GM12891 (cell line): ENCODE data around the gene ADM5.

Experiments used
- DNase-seq: peaks from one replicate; pipeline ENCODE4 v3.0.0; 2011; ENCODE audit warnings: low spot score; ENCODE audit not compliant: insufficient read length
- FAIRE-seq: peaks from 2 replicates; lab custom pipeline; 2011; peaks lifted over from hg19 to GRCh38; lab: Jason Lieb, UNC
- PAX5 ChIP-seq: IDR thresholded peaks from 2 replicates; pipeline ENCODE4 v1.6.1; 2011; ENCODE audit warnings: low read length, moderate library complexity, mild to moderate bottlenecking; ENCODE audit not compliant: insufficient read depth, severe bottlenecking
- POLR2A ChIP-seq: IDR thresholded peaks from 2 replicates; pipeline ENCODE4 v1.6.1; 2011; ENCODE audit warnings: low read depth, low read length, control low read depth
- POLR2AphosphoS5 ChIP-seq: IDR thresholded peaks from 2 replicates; pipeline ENCODE4 v1.6.1; 2011; ENCODE audit warnings: low read depth, low read length, control low read depth
- POU2F2 ChIP-seq: IDR thresholded peaks from 2 replicates; pipeline ENCODE4 v1.6.1; 2011; ENCODE audit warnings: low read depth, mild to moderate bottlenecking, control low read depth, low read length, moderate library complexity
- SPI1 ChIP-seq: IDR thresholded peaks from 2 replicates; pipeline ENCODE4 v1.6.1; 2011; ENCODE audit warnings: low read depth, low read length, control low read depth
- TAF1 ChIP-seq: IDR thresholded peaks from 2 replicates; pipeline ENCODE4 v1.6.1; 2011; ENCODE audit warnings: low read depth, low read length, control low read depth

ADM5 gene

DNA sequence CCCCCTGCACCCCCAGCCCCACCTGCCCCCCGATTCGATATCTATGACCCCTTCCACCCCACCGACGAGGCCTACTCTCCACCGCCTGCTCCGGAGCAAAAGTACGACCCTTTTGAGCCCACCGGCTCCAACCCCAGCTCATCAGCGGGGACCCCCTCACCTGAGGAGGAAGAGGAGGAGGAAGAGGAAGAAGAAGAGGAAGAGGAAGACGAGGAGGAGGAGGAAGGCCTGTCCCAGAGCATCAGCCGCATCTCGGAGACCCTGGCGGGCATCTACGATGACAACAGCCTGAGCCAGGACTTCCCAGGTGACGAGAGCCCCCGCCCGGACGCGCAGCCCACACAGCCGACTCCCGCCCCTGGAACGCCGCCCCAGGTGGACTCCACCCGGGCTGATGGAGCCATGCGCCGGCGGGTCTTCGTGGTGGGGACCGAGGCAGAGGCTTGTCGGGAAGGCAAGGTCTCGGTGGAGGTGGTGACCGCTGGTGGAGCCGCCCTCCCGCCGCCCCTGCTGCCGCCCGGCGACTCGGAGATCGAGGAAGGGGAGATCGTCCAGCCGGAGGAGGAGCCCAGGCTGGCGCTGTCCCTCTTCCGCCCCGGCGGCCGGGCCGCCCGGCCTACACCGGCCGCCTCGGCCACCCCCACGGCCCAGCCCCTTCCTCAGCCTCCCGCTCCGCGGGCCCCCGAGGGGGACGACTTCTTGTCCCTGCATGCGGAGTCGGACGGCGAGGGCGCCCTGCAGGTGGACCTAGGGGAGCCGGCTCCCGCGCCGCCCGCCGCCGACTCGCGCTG is 38.2 kb upstream of the ADM5 start:
- no peak for TF ChIP-seq POLR2A
- no peak for TF ChIP-seq POU2F2
- TF ChIP-seq SPI1 = no peak
- no peak for TF ChIP-seq TAF1
- TF ChIP-seq PAX5 = no peak
- TF ChIP-seq POLR2AphosphoS5 = no peak
- FAIRE-seq (no peak), DNase-seq (peak; percentile 29)

DNA sequence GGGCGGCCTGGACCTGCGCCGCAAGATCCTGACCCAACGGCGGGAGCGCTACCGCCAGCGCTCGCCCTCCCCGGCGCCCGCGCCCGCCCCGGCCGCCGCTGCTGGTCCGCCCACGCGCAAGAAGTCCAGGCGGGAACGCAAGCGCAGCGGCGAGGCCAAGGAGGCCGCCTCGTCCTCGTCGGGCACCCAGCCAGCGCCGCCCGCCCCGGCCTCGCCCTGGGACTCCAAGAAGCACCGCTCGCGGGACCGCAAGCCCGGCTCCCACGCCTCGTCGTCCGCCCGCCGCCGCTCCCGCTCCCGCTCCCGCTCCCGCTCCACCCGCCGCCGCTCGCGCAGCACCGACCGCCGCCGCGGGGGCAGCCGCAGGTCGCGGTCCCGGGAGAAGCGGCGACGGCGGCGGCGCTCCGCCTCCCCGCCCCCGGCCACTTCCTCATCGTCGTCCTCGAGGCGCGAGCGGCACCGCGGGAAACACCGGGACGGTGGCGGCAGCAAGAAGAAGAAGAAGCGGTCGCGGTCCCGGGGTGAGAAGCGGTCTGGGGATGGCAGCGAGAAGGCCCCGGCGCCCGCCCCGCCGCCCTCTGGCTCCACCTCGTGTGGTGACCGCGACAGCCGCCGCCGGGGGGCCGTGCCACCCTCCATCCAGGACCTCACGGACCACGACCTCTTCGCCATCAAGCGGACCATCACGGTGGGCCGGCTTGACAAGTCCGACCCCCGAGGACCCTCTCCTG is 37.4 kb upstream of the ADM5 start:
- FAIRE-seq = no peak
- no peak for DNase-seq
- no peak for TF ChIP-seq PAX5
- TF ChIP-seq POLR2A = no peak
- TF ChIP-seq SPI1 = no peak

DNA sequence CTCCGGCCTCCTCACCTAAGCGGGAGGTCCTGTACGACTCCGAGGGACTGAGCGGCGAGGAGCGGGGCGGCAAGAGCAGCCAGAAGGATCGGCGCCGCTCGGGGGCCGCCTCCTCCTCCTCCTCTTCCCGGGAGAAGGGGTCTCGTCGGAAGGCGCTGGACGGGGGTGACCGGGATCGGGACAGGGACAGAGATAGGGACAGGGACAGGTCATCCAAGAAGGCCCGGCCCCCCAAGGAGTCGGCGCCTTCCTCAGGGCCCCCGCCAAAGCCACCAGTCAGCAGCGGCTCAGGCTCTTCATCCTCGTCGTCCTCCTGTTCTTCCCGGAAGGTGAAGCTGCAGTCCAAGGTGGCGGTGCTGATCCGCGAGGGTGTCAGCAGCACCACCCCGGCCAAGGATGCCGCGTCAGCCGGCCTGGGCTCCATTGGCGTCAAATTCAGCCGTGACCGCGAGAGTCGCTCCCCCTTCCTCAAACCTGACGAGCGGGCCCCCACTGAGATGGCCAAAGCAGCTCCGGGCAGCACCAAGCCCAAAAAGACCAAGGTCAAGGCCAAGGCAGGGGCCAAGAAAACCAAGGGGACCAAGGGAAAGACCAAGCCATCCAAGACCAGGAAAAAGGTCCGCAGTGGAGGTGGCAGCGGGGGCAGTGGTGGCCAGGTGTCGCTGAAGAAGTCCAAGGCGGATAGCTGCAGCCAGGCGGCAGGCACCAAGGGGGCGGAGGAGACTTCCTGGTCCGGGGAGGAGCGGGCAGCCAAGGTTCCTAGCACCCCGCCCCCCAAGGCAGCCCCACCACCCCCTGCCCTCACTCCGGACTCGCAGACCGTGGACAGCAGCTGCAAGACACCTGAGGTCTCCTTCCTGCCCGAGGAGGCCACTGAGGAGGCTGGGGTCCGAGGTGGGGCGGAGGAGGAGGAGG is 36.6 kb upstream of the ADM5 start:
- FAIRE-seq = no peak
- DNase-seq = no peak
- TF ChIP-seq PAX5 (no peak), SPI1 (no peak)

DNA sequence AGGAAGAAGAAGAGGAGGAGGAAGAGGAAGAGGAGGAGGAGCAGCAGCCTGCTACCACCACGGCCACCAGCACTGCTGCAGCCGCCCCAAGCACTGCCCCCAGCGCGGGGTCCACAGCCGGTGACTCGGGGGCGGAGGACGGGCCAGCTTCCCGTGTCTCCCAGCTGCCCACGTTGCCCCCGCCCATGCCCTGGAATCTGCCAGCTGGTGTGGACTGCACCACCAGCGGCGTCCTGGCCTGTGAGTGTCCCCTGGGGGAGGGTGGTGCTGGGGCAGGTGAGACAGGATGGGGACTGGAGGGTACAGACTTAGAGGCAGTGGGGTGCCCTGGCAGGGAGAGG is 36.0 kb upstream of the ADM5 start:
- FAIRE-seq = no peak
- no peak for DNase-seq
- no peak for TF ChIP-seq POLR2A
- TF ChIP-seq TAF1 = no peak
- TF ChIP-seq POU2F2 = no peak
- TF ChIP-seq SPI1 = no peak
- no peak for TF ChIP-seq POLR2AphosphoS5
- TF ChIP-seq PAX5 = no peak

DNA sequence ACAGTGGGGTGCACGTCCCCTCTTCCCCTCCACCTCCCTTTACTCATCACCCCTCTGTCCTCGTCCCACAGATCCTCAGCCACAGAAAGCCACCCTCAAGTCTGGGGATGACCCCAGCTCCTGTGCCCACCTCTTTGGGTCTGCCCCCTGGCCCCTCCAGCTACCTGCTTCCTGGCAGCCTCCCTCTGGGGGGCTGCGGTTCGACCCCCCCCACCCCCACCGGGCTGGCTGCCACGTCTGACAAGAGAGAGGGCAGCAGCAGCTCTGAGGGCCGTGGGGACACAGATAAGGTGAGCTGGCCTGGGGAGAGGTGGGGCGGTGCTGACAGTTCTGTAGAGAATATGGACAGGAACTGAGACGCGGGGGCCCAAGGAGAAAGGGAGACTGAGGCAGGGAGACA is 34.8 kb upstream of the ADM5 start:
- no peak for FAIRE-seq
- TF ChIP-seq TAF1 = no peak
- no peak for TF ChIP-seq POLR2A
- no peak for TF ChIP-seq POU2F2
- TF ChIP-seq PAX5 = no peak
- TF ChIP-seq POLR2AphosphoS5 = no peak
- TF ChIP-seq SPI1 = no peak
- no peak for DNase-seq

DNA sequence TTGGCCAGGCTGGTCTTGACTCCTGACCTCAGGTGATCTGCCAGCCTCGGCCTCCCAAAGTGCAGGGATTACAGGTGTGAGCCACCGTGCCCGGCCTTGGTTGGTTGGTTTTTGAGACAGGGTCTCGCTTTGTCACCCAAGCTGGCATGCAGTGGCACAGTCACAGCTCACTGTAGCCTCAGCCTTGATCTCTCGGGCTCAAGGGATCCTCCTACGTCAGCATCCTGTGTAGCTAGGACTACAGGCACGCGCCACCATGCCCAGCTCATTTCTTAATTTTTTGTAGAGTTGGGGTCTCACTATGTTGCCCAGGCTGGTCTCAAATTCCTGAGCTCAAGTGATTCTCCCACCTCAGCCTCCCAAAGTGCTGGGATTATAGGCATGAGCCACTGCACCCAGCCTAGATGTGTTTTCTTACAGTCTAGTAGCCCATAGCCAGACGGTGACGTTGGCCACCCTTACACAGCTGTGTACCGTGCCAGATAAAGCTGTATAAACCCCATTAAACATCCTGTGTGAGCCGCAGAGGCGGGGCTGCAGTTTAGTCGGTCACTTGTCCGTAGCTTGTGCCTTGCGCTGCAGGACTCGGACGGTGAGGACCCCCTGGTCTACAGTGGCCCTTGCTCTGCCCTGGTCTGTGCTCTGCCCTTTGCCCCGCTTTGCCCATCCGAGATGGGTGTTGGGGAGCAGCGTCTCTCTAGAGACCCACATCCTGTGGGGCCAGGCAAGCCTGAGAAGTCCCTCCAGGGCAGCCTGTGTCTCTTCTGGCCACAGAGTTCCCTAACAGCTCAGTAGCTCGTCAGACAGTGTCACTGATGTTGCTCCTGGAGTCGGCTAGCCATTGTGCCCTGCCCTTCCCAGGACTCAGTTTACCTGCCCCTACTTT is 33.6 kb upstream of the ADM5 start:
- TF ChIP-seq POLR2A = no peak
- no peak for TF ChIP-seq PAX5
- no peak for TF ChIP-seq SPI1
- no peak for TF ChIP-seq POU2F2
- no peak for TF ChIP-seq TAF1
- TF ChIP-seq POLR2AphosphoS5 = no peak
- DNase-seq (no peak), FAIRE-seq (no peak)

DNA sequence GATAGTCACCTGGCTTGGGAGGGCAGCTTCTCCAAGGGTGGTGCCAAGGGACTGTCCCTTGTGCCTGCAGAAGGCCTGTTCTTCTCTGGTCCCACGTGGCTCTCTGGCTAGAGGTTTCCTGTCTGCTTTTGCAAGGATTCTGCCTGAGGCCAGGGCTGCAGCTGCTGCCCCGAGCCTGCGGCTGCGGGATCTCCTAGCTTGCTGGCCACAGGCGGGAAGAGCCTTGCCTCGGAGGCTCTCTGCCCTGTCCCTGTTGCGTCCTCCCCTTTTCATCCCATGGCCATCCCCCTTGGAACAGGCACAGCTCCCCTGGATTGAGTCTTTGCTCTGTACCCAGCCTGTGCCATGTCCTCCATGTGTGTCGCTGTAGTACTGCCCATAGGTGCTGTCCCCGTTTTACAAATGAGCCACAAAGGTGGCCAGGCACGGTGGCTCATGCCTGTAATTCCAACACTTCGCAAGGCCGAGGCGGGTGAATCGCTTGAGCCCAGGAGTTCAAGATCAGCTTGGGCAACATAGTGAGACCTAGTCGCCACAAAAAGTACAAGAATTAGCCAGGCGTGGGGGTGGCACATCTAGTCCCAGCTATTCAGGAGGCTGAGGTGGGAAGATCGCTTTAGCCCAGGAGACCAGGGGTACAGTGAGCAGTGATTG is 32.8 kb upstream of the ADM5 start:
- TF ChIP-seq POLR2A (no peak), TAF1 (no peak), SPI1 (no peak), PAX5 (no peak), POLR2AphosphoS5 (no peak), POU2F2 (no peak)
- DNase-seq (no peak), FAIRE-seq (no peak)

DNA sequence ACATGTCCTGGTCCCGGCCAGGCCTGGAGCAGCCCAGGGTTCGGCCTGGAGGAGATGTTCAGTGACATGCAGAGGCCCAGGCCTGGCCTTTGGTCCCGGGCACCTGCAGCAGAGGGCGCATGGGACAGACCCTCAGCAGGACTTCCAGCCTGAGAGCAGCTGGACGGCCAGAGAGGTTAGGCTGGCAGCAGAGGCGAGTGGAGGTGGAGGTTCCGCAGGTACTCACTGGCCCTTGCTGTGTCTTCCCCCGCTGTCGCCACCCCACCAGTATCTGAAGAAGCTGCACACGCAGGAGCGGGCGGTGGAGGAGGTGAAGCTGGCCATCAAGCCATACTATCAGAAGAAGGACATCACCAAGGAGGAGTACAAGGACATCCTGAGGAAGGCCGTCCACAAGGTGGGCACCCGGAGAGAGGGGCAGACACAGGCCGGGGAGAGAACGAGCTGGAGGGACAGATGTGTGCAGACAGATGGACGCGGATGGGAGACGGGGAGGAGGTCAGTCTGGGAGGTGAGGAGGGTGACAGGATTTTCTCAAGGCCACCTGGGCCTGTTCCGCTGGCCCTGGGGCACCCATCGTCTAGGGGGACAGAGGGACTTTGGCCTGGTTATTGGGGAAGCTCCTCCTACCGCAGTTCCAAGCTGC is 31.8 kb upstream of the ADM5 start:
- DNase-seq (no peak), FAIRE-seq (no peak)
- TF ChIP-seq SPI1 (no peak), TAF1 (no peak), POU2F2 (no peak), POLR2AphosphoS5 (no peak), PAX5 (no peak), POLR2A (no peak)
